H1 (cell line): Measurements from ENCODE around the gene SMTN. TPM values are rescaled to one million over a fixed set of nuclear protein-coding genes. Genes with fewer than 3 reads are reported as not detected.

Experiments used
- CTCF ChIA-PET: fragments of 300-600 bp; sonication (Branson Sonifier 250); formaldehyde crosslinking; loops from one replicate; lab custom pipeline; 2021; ENCODE audit not compliant: partially characterized antibody; lab: Charles Lee
- POLR2A ChIA-PET: fragments of 300-600 bp; sonication (Branson Sonifier 250); formaldehyde crosslinking; loops from one replicate; lab custom pipeline; 2021; ENCODE audit warnings: inconsistent platforms; ENCODE audit not compliant: partially characterized antibody; lab: Charles Lee
- DNase-seq, 2 experiments: peaks; one replicate each; pipeline versions ENCODE4 v3.0.0 to v3.0.0-alpha.2; 2010 to 2022; ENCODE audit warnings: low spot score in 2 of 2, low read depth in 1 of 2, mixed read lengths in 1 of 2
- FAIRE-seq: peaks from 2 replicates; lab custom pipeline; 2011; peaks lifted over from hg19 to GRCh38; lab: Jason Lieb, UNC
- H2AFZ ChIP-seq: 2 replicates; pipeline ENCODE4 v1.8.1; 2012; ENCODE audit warnings: low read length, inconsistent platforms
- H2AK5ac ChIP-seq: 2 replicates; pipeline ENCODE4 v1.6.1; 2013; ENCODE audit warnings: low read depth, low read length
- H2BK120ac ChIP-seq: replicated peaks from 2 replicates; pipeline ENCODE3; 2013; ENCODE audit warnings: low read depth, low read length, inconsistent platforms
- H2BK12ac ChIP-seq: 2 replicates; pipeline ENCODE4 v1.6.1; 2013; ENCODE audit warnings: low read depth, low read length
- H2BK15ac ChIP-seq: 2 replicates; pipeline ENCODE4 v1.6.1; 2013; ENCODE audit warnings: low read length
- H2BK20ac ChIP-seq: 2 replicates; pipeline ENCODE4 v1.6.1; 2013; ENCODE audit warnings: low read length
- H2BK5ac ChIP-seq: 2 replicates; pipeline ENCODE4 v1.6.1; 2013; ENCODE audit warnings: low read depth, low read length
- H3K14ac ChIP-seq: 2 replicates; pipeline ENCODE4 v1.6.1; 2013; ENCODE audit warnings: inconsistent platforms; ENCODE audit not compliant: insufficient read length
- H3K18ac ChIP-seq: 2 replicates; pipeline ENCODE4 v1.6.1; 2013; ENCODE audit warnings: low read length; ENCODE audit errors: extremely low read depth
- H3K23ac ChIP-seq: 2 replicates; pipeline ENCODE4 v1.6.1; 2013; ENCODE audit warnings: inconsistent platforms; ENCODE audit not compliant: insufficient read length
- H3K23me2 ChIP-seq: 2 replicates; pipeline ENCODE4 v1.6.1; 2013; ENCODE audit warnings: low read depth, low read length
- H3K27ac ChIP-seq: 2 replicates; pipeline ENCODE4 v1.6.1; 2011; ENCODE audit warnings: low read depth, low read length, inconsistent platforms
- H3K27me3 ChIP-seq, 4 experiments: replicated peaks in 1 of 4; 1 replicate in 1 of 4; 2 replicates in 3 of 4; pipeline versions ENCODE4 v1.6.1 to v1.8.1; 2011 to 2013; ENCODE audit warnings: low read length in 3 of 4, mild to moderate bottlenecking in 3 of 4, inconsistent platforms in 2 of 4, mixed read lengths in 2 of 4, moderate library complexity in 1 of 4; ENCODE audit not compliant: control insufficient read depth in 3 of 4, insufficient read depth in 3 of 4; ENCODE audit errors: extremely low read depth in 1 of 4
- H3K36me3 ChIP-seq, 4 experiments: 2 replicates each; pipeline versions ENCODE4 v1.6.1 to v1.8.1; 2011 to 2013; ENCODE audit warnings: mild to moderate bottlenecking in 4 of 4, low read length in 3 of 4, moderate library complexity in 2 of 4, control low read depth in 1 of 4, inconsistent platforms in 1 of 4; ENCODE audit not compliant: insufficient read depth in 4 of 4, control insufficient read depth in 2 of 4
- H3K4ac ChIP-seq: replicated peaks from 2 replicates; pipeline ENCODE3; 2013; ENCODE audit warnings: low read length, low read depth, mixed read lengths, inconsistent platforms; ENCODE audit not compliant: insufficient read length
- H3K4me1 ChIP-seq, 4 experiments: replicated peaks in 1 of 4; 1 replicate in 1 of 4; 2 replicates in 3 of 4; pipeline versions ENCODE4 v1.6.1 to v1.8.1; 2011 to 2013; ENCODE audit warnings: low read length in 3 of 4, inconsistent platforms in 2 of 4, mixed read lengths in 1 of 4; ENCODE audit not compliant: insufficient read depth in 4 of 4, control insufficient read depth in 3 of 4
- H3K4me2 ChIP-seq, 2 experiments: 2 replicates each; pipeline versions ENCODE4 v1.6.1 to v1.8.1; 2011 to 2013; ENCODE audit warnings: low read depth in 2 of 2, low read length in 2 of 2, control low read depth in 1 of 2, inconsistent platforms in 1 of 2, mild to moderate bottlenecking in 1 of 2; ENCODE audit not compliant: insufficient read depth in 1 of 2
- H3K4me3 ChIP-seq, 4 experiments: fragments of 200-600, 300-600 bp in 1 of 4; sonication (generic), shearing (Covaris generic), sonication (Bioruptor Twin) in 1 of 4; 2 replicates each; pipeline versions ENCODE4 v1.5.1 to v1.8.1; 2011 to 2016; ENCODE audit warnings: low read length in 4 of 4, low read depth in 3 of 4, control low read depth in 2 of 4, inconsistent platforms in 2 of 4, mild to moderate bottlenecking in 2 of 4, mixed read lengths in 1 of 4, moderate library complexity in 1 of 4; ENCODE audit not compliant: insufficient read depth in 2 of 4; ENCODE audit errors: extremely low read depth in 1 of 4
- H3K56ac ChIP-seq: replicated peaks from 2 replicates; pipeline ENCODE3; 2013; ENCODE audit warnings: low read depth, mild to moderate bottlenecking, mixed read lengths, low read length, inconsistent platforms; ENCODE audit not compliant: insufficient read length
- H3K79me1 ChIP-seq: 2 replicates; pipeline ENCODE4 v1.6.1; 2013; ENCODE audit warnings: low read depth, low read length, control low read depth
- H3K79me2 ChIP-seq, 2 experiments: 2 replicates each; pipeline versions ENCODE4 v1.6.1 to v1.8.1; 2012 to 2013; ENCODE audit warnings: low read length in 2 of 2, mild to moderate bottlenecking in 2 of 2, inconsistent platforms in 1 of 2; ENCODE audit not compliant: insufficient read depth in 2 of 2, control insufficient read depth in 1 of 2
- H3K9ac ChIP-seq, 4 experiments: replicated peaks in 1 of 4; 1 replicate in 1 of 4; 2 replicates in 3 of 4; pipeline versions ENCODE4 v1.6.1 to v1.8.1; 2011 to 2013; ENCODE audit warnings: low read depth in 3 of 4, low read length in 3 of 4, control low read depth in 2 of 4, mild to moderate bottlenecking in 2 of 4, moderate library complexity in 2 of 4, inconsistent platforms in 1 of 4; ENCODE audit errors: extremely low read depth in 1 of 4
- H3K9me3 ChIP-seq, 2 experiments: 2 replicates each; pipeline versions ENCODE4 v1.6.1 to v1.8.1; 2012 to 2013; ENCODE audit warnings: mild to moderate bottlenecking in 2 of 2, moderate library complexity in 2 of 2, control low read depth in 1 of 2, inconsistent platforms in 1 of 2, low read depth in 1 of 2, low read length in 1 of 2, mixed read lengths in 1 of 2; ENCODE audit not compliant: insufficient read depth in 2 of 2
- H4K20me1 ChIP-seq, 2 experiments: replicated peaks in 1 of 2; 2 replicates each; pipeline versions ENCODE3 to v1.8.1; 2011 to 2013; ENCODE audit warnings: inconsistent platforms in 2 of 2, low read length in 2 of 2, mild to moderate bottlenecking in 1 of 2; ENCODE audit not compliant: insufficient read depth in 2 of 2, control insufficient read depth in 1 of 2
- H4K5ac ChIP-seq: 2 replicates; pipeline ENCODE4 v1.6.1; 2013; ENCODE audit warnings: low read length, low read depth, mixed read lengths, inconsistent platforms; ENCODE audit not compliant: insufficient read length
- H4K8ac ChIP-seq: 2 replicates; pipeline ENCODE4 v1.8.0; 2013; ENCODE audit warnings: mild to moderate bottlenecking, moderate library complexity, low read length, inconsistent platforms; ENCODE audit not compliant: insufficient read depth; ENCODE audit errors: extremely low read depth
- H4K91ac ChIP-seq: replicated peaks from 2 replicates; pipeline ENCODE3; 2013; ENCODE audit warnings: low read length, mixed read lengths, inconsistent platforms; ENCODE audit not compliant: insufficient read length
- CBX5 ChIP-seq: fragments of 300-800, 300-1000 bp; sonication (generic); IDR thresholded peaks from 2 replicates; pipeline ENCODE4 v1.7.1; 2016; ENCODE audit warnings: antibody characterized with exemption, low read length, low read depth
- EZH2 ChIP-seq: fragments of 200-600 bp; sonication (generic); IDR thresholded peaks from 2 replicates; pipeline ENCODE4 v1.7.1; 2012; ENCODE audit warnings: low read depth, mild to moderate bottlenecking, moderate library complexity, low read length, inconsistent platforms; ENCODE audit not compliant: severe bottlenecking
- FOSL1 ChIP-seq: IDR thresholded peaks from 2 replicates; pipeline ENCODE4 v1.6.1; 2011; ENCODE audit warnings: mild to moderate bottlenecking, low read depth, low read length, moderate library complexity; ENCODE audit not compliant: insufficient read depth
- NRF1 ChIP-seq: IDR thresholded peaks from 2 replicates; pipeline ENCODE4 v1.6.1; 2011; ENCODE audit warnings: mild to moderate bottlenecking, low read depth, low read length, improper control_type of control experiment
- POLR2A ChIP-seq, 2 experiments: IDR thresholded peaks; 1 replicate in 1 of 2; 2 replicates in 1 of 2; pipeline ENCODE4 v1.6.1; 2011; ENCODE audit warnings: low read depth in 2 of 2, low read length in 2 of 2, mild to moderate bottlenecking in 2 of 2; ENCODE audit errors: control extremely low read depth in 1 of 2
- POLR2AphosphoS5 ChIP-seq: IDR thresholded peaks from 2 replicates; pipeline ENCODE4 v1.6.1; 2011; ENCODE audit warnings: low read depth, low read length
- POU5F1 ChIP-seq: IDR thresholded peaks from 2 replicates; pipeline ENCODE4 v1.6.1; 2011; ENCODE audit warnings: low read depth, mild to moderate bottlenecking, low read length, moderate library complexity
- SAP30 ChIP-seq: fragments of 300-600 bp; sonication (generic); IDR thresholded peaks from 2 replicates; pipeline ENCODE4 v1.7.1; 2012; ENCODE audit warnings: low read length, moderate library complexity, mild to moderate bottlenecking, inconsistent platforms; ENCODE audit not compliant: insufficient read depth, insufficient replicate concordance
- SIX5 ChIP-seq: IDR thresholded peaks from 2 replicates; pipeline ENCODE4 v1.6.1; 2011; ENCODE audit warnings: mild to moderate bottlenecking, low read depth, low read length
- TCF12 ChIP-seq: IDR thresholded peaks from 2 replicates; pipeline ENCODE4 v1.6.1; 2011; ENCODE audit warnings: low read depth, mild to moderate bottlenecking, low read length
- ZNF274 ChIP-seq: IDR thresholded peaks from 2 replicates; pipeline ENCODE4 v1.7.0; 2012; ENCODE audit warnings: low read length, borderline replicate concordance; ENCODE audit errors: extremely low read depth
- WGBS, 2 experiments: shearing (Covaris generic) in 1 of 2; methylation state at CpG; one replicate each; pipeline versions ENCODE4 v1.1.6 to v1.1.7; 2013 to 2015; ENCODE audit warnings: low lambda C conversion rate in 2 of 2, mixed read lengths in 2 of 2, inconsistent platforms in 1 of 2, low coverage in 1 of 2, missing lambda C conversion rate in 1 of 2; ENCODE audit not compliant: insufficient replicate concordance in 2 of 2, insufficient coverage in 1 of 2, insufficient read length in 1 of 2; ENCODE audit errors: extremely low coverage in 1 of 2, missing lambda C conversion rate in 1 of 2; 5-methylcytosine and 5-hydroxymethylcytosine counted together
- polyA plus RNA-seq, 7 experiments: library from polyadenylated mRNA; depleted of rRNA in 3 of 7; stranded (reverse) in 5 of 7; unstranded in 2 of 7; fragments of >200 nt in 5 of 7; fragments of 200-250 nt in 2 of 7; gene quantifications; 1 replicate in 5 of 7; 2 replicates in 1 of 7; 4 replicates in 1 of 7; pipeline versions ENCODE4 v1.2.1 to v1.2.3, GENCODE V29; 2011 to 2013; ENCODE audit warnings: missing spikeins in 2 of 7, mixed read lengths in 2 of 7
- total RNA-seq: library from RNA; stranded (reverse); fragmentation: NEBNext Ultra II Directional; extraction: Animal tissue kit (Norgen Biotek cat#: 25700); gene quantifications from 2 replicates; pipeline ENCODE4 v1.2.1, GENCODE V29; 2021
- TF ChIP-seq, protein P1 (sequence below): IDR thresholded peaks from 2 replicates; pipeline ENCODE4 v1.6.1; 2011; ENCODE audit warnings: low read length, improper control_type of control experiment

The SMTN gene
- total and polyA plus RNA-seq, 2 of the 8 experiments (the other 6 are each of a cell fraction or from before 2014, with no cell fraction given): 12.3 to 20.8 TPM

DNA sequence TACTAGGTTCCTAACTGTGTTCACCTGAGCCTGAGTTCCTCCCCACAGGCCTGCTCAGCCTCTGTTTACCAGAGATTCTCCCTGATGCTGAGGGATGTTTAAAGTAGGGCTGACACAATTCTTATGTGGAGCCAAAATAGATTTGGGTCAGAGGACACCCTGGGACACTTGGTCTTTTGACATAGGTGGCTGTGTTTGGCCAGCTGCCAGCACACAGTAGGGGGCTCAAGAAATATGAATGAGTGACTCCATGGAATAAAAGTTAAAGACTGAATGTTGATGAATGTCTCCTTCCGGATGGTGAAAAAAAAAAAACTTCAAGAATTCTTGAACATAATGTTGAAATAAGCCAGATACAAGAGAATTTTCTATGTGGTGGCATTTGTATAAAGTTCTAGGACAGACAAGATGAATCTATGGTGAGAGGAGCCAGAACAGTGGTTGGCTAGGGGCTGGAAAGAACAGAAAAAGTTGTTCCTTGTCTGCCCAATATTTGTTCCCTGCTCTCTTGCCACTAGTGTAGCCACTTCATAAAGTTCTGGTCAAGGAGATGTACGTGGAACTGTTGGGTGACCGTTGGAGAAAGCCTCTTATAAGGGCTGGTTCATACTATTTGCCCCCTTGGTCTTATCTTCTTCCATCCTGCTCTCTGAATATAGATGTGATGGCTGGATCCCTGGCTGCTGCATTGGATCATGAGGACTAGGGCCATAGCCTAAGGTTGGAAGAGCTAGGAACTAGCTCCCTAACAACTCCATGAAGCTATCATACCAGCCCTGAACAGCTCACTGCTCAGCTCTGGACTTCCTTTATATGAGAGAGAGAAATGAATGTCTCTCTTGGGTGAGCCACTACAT is 40.3 kb upstream of the SMTN start:
- Histone ChIP-seq H2AFZ (no peak overlapping the region), H4K20me1 (no peaks in the 10 kb centered on the region), H4K5ac (no peak overlapping the region), H3K36me3 (no peaks in the 10 kb centered on the region), H3K9me3 (no peaks in the 10 kb centered on the region), H3K23ac (no peak overlapping the region), H3K27ac (no peak overlapping the region), H2BK5ac (no peak overlapping the region), H3K14ac (no peak overlapping the region), H3K4ac (no peak overlapping the region), H2BK15ac (no peak overlapping the region), H3K18ac (no peak overlapping the region), H2BK20ac (no peak overlapping the region), H3K23me2 (no peaks in the 10 kb centered on the region), H4K8ac (no peak overlapping the region), H2BK12ac (no peak overlapping the region), H3K79me1 (no peaks in the 10 kb centered on the region), H2AK5ac (no peak overlapping the region), H3K4me1 (no peaks in the 10 kb centered on the region), H3K79me2 (no peaks in the 10 kb centered on the region), H2BK120ac (no peak overlapping the region), H3K27me3 (no peaks in the 10 kb centered on the region), H3K9ac (no peak overlapping the region), H3K4me2 (no peak overlapping the region), H3K4me3 (no peak overlapping the region), H4K91ac (no peak overlapping the region), H3K56ac (no peak overlapping the region)
- FAIRE-seq (no peak), DNase-seq (no peak)
- ChIA-PET CTCF (no interaction called here), POLR2A (no interaction called here)
- WGBS, 2 experiments: 73% methylated on average over 3 of the region's 3 CpGs; no CpG with 5 or more reads in 1 of the 2 experiments
- TF ChIP-seq POLR2AphosphoS5: no peak
- no peak for TF ChIP-seq POLR2A (IDR thresholded peaks at IDR 0.05; ENCODE audit: control extremely low read depth in 1 of 2, low read depth in 2 of 2, low read length in 2 of 2)
- no peak for TF ChIP-seq EZH2
- no peak for TF ChIP-seq SIX5
- no peak for TF ChIP-seq FOSL1
- TF ChIP-seq SAP30: no peak
- TF ChIP-seq POU5F1: no peak
- no peak for TF ChIP-seq TCF12
- TF ChIP-seq, protein P1, sequence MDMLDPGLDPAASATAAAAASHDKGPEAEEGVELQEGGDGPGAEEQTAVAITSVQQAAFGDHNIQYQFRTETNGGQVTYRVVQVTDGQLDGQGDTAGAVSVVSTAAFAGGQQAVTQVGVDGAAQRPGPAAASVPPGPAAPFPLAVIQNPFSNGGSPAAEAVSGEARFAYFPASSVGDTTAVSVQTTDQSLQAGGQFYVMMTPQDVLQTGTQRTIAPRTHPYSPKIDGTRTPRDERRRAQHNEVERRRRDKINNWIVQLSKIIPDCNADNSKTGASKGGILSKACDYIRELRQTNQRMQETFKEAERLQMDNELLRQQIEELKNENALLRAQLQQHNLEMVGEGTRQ: no peak
- no peak for TF ChIP-seq NRF1
- TF ChIP-seq CBX5: no peak
- TF ChIP-seq ZNF274: no peak
